Transverse colon (tissue), 4 donors: ENCODE measurements around the gene LATS2. TPM values are rescaled to one million over a fixed set of nuclear protein-coding genes. Genes with fewer than 3 reads are reported as not detected.
A peak's percentile ranks its signal among the peaks of the same experiment; 100 is the strongest.

ENCODE experiments used
- DNase-seq: peaks from one replicate; pipeline ENCODE4 v3.0.0-alpha.2; 2019
- H3K27ac ChIP-seq, 4 donors: fragments of 200-600 bp; sonication (generic); 2 replicates each; pipeline ENCODE4 v1.5.1; 2016 to 2018; ENCODE audit warnings: inconsistent platforms in 4 of 4
- H3K27me3 ChIP-seq: fragments of 200-600 bp; sonication (generic); 2 replicates; pipeline ENCODE4 v1.5.1; 2017; ENCODE audit warnings: inconsistent platforms
- H3K36me3 ChIP-seq, 4 donors: fragments of 200-600 bp; sonication (generic); 2 replicates each; pipeline ENCODE4 v1.5.1; 2017 to 2019; ENCODE audit warnings: inconsistent platforms in 4 of 4
- H3K4me1 ChIP-seq, 4 donors: fragments of 200-600 bp; sonication (generic); 2 replicates each; pipeline ENCODE4 v1.5.1; 2017 to 2020; ENCODE audit warnings: inconsistent platforms in 4 of 4
- H3K4me3 ChIP-seq, 4 donors: fragments of 200-600 bp; sonication (generic); 1 replicate in 1 of 4; 2 replicates in 3 of 4; pipeline versions ENCODE4 v1.5.1 to v1.6.1; 2017 to 2019; ENCODE audit warnings: inconsistent platforms in 4 of 4
- H3K9me3 ChIP-seq, 2 donors: fragments of 200-600 bp; sonication (generic); 2 replicates each; pipeline ENCODE4 v1.5.1; 2017 to 2019; ENCODE audit warnings: inconsistent platforms in 2 of 2
- EP300 ChIP-seq: sonication (generic); formaldehyde crosslinking; IDR thresholded peaks from one replicate; pipeline ENCODE4 v1.6.1; 2017; ENCODE audit warnings: antibody characterized with exemption, low read depth
- POLR2A ChIP-seq: fragments of 450-650 bp; IDR thresholded peaks from one replicate; pipeline ENCODE4 v1.6.1; 2016; ENCODE audit warnings: antibody characterized with exemption, mild to moderate bottlenecking, moderate library complexity
- POLR2AphosphoS5 ChIP-seq, 3 donors: sonication (generic); formaldehyde crosslinking; IDR thresholded peaks; one replicate each; pipeline ENCODE4 v1.6.1; 2016; ENCODE audit warnings: antibody characterized with exemption in 3 of 3
- WGBS, 2 donors: methylation state at CpG; one replicate each; pipeline ENCODE4 v1.1.5; 2018; ENCODE audit warnings: low coverage in 1 of 2; 5-methylcytosine and 5-hydroxymethylcytosine counted together
- in situ Hi-C, 4 donors: fragments of 200-750 bp; cut with MboI; loops; one replicate each; pipeline versions ENCODE4 v1.15.0 to v1.15.1; 2017; ENCODE audit warnings: low sequenced_read_pairs in 3 of 4, low pct_ligation_motif_present in 1 of 4, low pct_unique_long_range_greater_than_20kb in 1 of 4
- intact Hi-C: fragments of 100-400 bp; cut with DNase I; formaldehyde crosslinking; loops from one replicate; pipeline ENCODE4 v1.15.1; 2023; ENCODE audit warnings: low total_unique reads
- total RNA-seq, 4 donors: library from RNA; depleted of rRNA; stranded (reverse); fragments of >200 nt; gene quantifications; one replicate each; pipeline ENCODE4 v1.1.0, GENCODE V29; 2016
- TF ChIP-seq, protein P1 (sequence below), 5 experiments: fragments of 200-600 bp in 3 of 5; fragments of 450-650 bp in 2 of 5; sonication (generic) in 3 of 5; IDR thresholded peaks; 1 replicate in 2 of 5; 2 replicates in 3 of 5; pipeline ENCODE4 v1.5.1; 2016 to 2017; ENCODE audit warnings: antibody characterized with exemption in 5 of 5, inconsistent platforms in 3 of 5, mild to moderate bottlenecking in 2 of 5, moderate library complexity in 1 of 5

Gene LATS2
- total RNA-seq, 4 donors from 2014 or later, result 8.9 to 15.7 (median 12.5) TPM

GRCh38 chr13:21018220-21018619 is 43.2 kb downstream of the LATS2 start:
- H3K27ac ChIP-seq, result peak overlapping the region in 1 of 4 donors; percentile 68

DNA sequence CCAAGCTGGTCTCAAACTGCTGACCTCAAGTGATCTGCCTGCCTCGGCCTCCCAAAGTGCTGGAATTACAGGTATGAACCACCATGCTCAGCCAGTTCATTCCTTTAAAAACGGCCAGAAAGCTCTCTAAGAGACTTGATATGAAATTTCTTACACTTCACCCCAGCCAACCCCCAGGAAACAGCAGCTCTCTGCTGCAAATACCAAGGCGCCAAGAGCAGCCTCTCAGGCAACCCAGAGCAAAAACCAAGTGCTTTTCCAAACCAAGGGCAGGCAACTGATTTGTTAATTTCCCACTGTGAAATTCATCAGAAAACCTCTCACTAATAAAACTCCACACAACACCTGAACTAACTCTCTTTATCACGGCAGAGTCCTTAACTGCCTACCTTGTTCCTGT is 44.9 kb downstream of the LATS2 start:
- 71 to 80% methylated on average over 2 to 4 of the region's 4 CpGs for WGBS, 2 donors
- TF ChIP-seq POLR2A (no peak), POLR2AphosphoS5 (IDR thresholded peaks at IDR 0.05) (no peak), EP300 (no peak)
- TF ChIP-seq, protein P1, sequence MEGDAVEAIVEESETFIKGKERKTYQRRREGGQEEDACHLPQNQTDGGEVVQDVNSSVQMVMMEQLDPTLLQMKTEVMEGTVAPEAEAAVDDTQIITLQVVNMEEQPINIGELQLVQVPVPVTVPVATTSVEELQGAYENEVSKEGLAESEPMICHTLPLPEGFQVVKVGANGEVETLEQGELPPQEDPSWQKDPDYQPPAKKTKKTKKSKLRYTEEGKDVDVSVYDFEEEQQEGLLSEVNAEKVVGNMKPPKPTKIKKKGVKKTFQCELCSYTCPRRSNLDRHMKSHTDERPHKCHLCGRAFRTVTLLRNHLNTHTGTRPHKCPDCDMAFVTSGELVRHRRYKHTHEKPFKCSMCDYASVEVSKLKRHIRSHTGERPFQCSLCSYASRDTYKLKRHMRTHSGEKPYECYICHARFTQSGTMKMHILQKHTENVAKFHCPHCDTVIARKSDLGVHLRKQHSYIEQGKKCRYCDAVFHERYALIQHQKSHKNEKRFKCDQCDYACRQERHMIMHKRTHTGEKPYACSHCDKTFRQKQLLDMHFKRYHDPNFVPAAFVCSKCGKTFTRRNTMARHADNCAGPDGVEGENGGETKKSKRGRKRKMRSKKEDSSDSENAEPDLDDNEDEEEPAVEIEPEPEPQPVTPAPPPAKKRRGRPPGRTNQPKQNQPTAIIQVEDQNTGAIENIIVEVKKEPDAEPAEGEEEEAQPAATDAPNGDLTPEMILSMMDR (IDR thresholded peaks at IDR 0.05), result no peak
- H3K9me3 ChIP-seq, result no peaks in the 10 kb centered on the region
- no peaks in the 10 kb centered on the region for H3K36me3 ChIP-seq
- no peak for DNase-seq
- H3K27ac ChIP-seq, result peak overlapping the region; percentile 31 to 68 (median 60)
- no peak overlapping the region for H3K4me3 ChIP-seq
- H3K27me3 ChIP-seq, result no peaks in the 10 kb centered on the region
- intact Hi-C loops, result loop anchor here (5.0 kb wide), 1 partner anchor 46 kb away; the partner anchor contains the start of gene LATS2
- in situ Hi-C loops, result no loop called here
- peaks cover 4 to 54% (median 30%) of the 10 kb centered on the region in 4 donors for H3K4me1 ChIP-seq

More at GRCh38 chr13:21018220-21018619, 43.2 kb downstream of the LATS2 start:
- H3K9me3 ChIP-seq, result no peaks in the 10 kb centered on the region
- peaks cover 20 to 63% (median 43%) of the 10 kb centered on the region in 4 donors for H3K4me1 ChIP-seq
- no peaks in the 10 kb centered on the region for H3K27me3 ChIP-seq
- no peak overlapping the region for H3K4me3 ChIP-seq
- TF ChIP-seq POLR2A (no peak), EP300 (no peak), POLR2AphosphoS5 (IDR thresholded peaks at IDR 0.05) (no peak)
- TF ChIP-seq, protein P1 (IDR thresholded peaks at IDR 0.05), result no peak
- WGBS, 2 donors, result 90 to 95% methylated on average over 2 to 4 of the region's 4 CpGs
- in situ Hi-C loops, result no loop called here
- H3K36me3 ChIP-seq, result no peaks in the 10 kb centered on the region
- no peak for DNase-seq
- intact Hi-C loops, result loop anchor here (5.0 kb wide), 1 partner anchor 44 kb away; the partner anchor contains the start of gene LATS2

DNA sequence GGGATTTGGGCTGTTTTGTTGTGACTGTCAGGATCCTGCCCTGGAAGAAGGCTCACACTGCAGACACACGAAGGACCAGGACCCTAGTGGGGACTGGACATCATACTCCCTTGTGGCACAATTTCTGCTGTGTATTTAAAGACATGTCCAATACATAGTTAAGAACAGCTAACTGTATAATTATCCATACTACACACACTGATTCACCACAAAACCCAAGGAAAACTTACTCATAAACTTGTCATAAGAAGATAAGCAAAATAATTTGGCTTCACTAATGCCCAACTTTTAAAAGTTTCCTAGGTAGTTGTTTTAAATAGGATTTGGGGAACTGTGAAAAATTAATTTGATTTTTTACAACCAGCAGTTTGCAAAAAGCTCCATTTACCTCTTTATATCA is 46.1 kb downstream of the LATS2 start:
- Histone ChIP-seq H3K4me1 (peaks cover 9 to 53% (median 29%) of the 10 kb centered on the region in 4 donors), H3K27ac (peak overlapping the region in 3 of 4 donors; percentile 61 to 68 (median 68)), H3K4me3 (no peak overlapping the region), H3K36me3 (no peaks in the 10 kb centered on the region), H3K9me3 (no peaks in the 10 kb centered on the region), H3K27me3 (no peaks in the 10 kb centered on the region)
- no peak for TF ChIP-seq POLR2AphosphoS5 (IDR thresholded peaks at IDR 0.05)
- TF ChIP-seq POLR2A, result no peak
- TF ChIP-seq EP300, result no peak
- TF ChIP-seq, protein P1 (IDR thresholded peaks at IDR 0.05), result no peak
- 93% methylated on average over 1 of the region's 1 CpG; no CpG with 5 or more reads in 1 of the 2 donors for WGBS, 2 donors
- in situ Hi-C loops, result no loop called here
- intact Hi-C loops, result loop anchor here (5.0 kb wide), 1 partner anchor 47 kb away; the partner anchor contains the start of gene LATS2
- no peak for DNase-seq

DNA sequence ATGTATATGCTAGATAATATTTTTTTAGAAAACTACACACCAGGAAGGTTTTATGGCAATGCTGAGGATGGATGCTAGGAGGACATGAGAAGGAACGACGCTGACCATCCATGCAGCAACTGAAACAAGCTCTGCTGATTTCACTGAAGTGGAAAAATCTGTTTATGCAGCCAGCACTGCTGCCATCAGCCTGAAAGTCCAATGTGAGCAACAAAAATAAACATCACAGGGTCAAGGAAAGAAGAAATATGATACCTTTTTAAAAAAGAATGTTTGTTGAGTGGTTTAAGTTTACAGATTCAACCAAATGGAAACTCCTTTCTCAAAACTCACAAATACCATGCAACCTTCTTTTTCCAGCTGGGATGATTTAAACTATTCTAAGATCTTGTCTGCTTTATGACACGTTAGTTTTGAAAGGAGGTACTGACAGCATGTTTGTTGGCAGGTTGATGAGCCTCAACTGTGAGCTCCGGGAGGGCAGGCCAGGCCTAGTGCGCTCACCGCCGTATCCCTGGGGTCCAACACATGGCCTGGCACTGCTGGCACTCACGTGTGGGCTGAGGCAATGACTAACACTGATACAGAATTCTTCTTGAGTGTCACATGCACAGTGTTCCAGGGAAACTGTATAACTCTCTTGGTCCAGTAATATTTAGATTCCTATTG is 46.8 kb downstream of the LATS2 start:
- Histone ChIP-seq H3K36me3 (no peaks in the 10 kb centered on the region), H3K4me3 (no peak overlapping the region), H3K9me3 (no peaks in the 10 kb centered on the region), H3K27ac (peak overlapping the region; percentile 41 to 68 (median 64)), H3K27me3 (no peaks in the 10 kb centered on the region), H3K4me1 (peaks cover 9 to 47% (median 28%) of the 10 kb centered on the region in 4 donors)
- in situ Hi-C loops (no loop called here), intact Hi-C loops (loop anchor here (5.0 kb wide), 1 partner anchor 48 kb away; the partner anchor contains the start of gene LATS2)
- WGBS, 2 donors, result 55 to 71% methylated on average over 7 to 8 of the region's 8 CpGs
- no peak for DNase-seq
- no peak for TF ChIP-seq EP300
- no peak for TF ChIP-seq POLR2A
- TF ChIP-seq, protein P1 (IDR thresholded peaks at IDR 0.05), result no peak
- TF ChIP-seq POLR2AphosphoS5 (IDR thresholded peaks at IDR 0.05), result peak in 1 of 3 donors; percentile 24
